Measurements from ENCODE around the gene DBH.

GRCh38 chr9:133699546-133699945, 63.4 kb downstream of the DBH start:
- TF ChIP-seq, protein P1, sequence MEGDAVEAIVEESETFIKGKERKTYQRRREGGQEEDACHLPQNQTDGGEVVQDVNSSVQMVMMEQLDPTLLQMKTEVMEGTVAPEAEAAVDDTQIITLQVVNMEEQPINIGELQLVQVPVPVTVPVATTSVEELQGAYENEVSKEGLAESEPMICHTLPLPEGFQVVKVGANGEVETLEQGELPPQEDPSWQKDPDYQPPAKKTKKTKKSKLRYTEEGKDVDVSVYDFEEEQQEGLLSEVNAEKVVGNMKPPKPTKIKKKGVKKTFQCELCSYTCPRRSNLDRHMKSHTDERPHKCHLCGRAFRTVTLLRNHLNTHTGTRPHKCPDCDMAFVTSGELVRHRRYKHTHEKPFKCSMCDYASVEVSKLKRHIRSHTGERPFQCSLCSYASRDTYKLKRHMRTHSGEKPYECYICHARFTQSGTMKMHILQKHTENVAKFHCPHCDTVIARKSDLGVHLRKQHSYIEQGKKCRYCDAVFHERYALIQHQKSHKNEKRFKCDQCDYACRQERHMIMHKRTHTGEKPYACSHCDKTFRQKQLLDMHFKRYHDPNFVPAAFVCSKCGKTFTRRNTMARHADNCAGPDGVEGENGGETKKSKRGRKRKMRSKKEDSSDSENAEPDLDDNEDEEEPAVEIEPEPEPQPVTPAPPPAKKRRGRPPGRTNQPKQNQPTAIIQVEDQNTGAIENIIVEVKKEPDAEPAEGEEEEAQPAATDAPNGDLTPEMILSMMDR (IDR thresholded peaks at IDR 0.05): no peak
- no peak for TF ChIP-seq POLR2A (IDR thresholded peaks at IDR 0.05)
